NCI-H345 treated with DMSO at 0.1 percent for 48 hours (cell line): ENCODE results near the gene GCK.

Experiments used
- DNase-seq: peaks from one replicate; lab custom pipeline; 2025; ENCODE audit not compliant: unreplicated experiment; lab: John Stamatoyannopoulos, UW

The GCK gene

DNA sequence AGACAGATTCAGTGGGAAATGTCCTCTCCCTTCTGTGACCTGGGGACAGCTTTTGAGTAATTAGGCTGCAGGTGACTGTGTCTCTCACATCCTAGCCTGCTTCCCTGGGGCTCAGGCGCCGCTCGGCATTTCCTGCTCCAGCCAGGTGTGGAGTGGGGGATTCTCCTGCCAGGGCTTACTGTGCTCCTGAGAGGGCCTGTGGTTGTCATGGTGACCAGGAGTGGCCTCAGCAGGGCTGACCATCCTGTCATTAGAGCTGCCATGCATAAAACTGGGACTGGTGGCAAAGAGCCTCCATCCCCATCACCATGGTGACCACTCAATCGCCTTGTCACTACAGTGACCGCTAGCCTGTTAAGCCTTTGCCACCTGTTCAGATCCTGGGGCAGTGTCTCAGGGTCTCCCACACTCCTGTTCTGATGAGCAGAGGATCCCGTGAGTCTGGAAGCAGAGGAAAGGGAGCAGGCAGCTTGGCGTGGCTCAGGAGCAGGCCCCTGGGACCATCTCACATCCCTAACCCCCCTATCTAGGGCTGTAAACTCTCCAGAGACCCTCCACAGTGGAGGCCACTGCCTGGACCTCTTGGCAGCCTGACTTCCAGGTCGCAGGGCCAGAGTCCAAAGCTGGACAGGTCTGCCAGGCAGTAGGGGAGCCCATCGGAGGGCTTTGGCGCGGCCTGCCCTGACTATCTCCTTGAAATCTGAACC lies at the start of gene GCK:
Gene GCK, minus strand, starts transcription at position 154 of the 707 bp plus-strand sequence. CDS start 486 bp downstream, outside the sequence.
- no peak for DNase-seq

GRCh38 chr7:44238116-44238695 lies 49.0 kb upstream of the GCK start:
- DNase-seq, result no peak

DNA sequence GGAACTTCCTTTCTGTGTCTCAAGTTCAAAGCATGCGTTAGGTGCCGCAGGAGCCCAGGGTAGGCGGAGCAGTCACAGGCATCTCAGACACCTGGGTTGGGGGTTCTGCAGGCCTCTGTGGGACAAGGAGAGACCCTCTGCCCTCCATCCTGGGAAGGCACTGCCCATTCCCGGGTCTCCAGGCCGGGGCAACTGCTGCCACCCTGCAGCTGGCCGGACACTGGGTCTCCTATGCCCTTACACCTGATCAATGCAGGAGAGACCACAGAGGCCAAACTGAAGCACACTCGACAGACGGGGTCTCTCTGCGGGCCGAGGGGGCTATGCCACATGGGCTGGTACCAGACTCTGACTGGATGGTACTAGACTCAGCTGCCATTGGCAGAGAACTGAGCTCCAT lies 48.5 kb upstream of the GCK start:
- no peak for DNase-seq

DNA sequence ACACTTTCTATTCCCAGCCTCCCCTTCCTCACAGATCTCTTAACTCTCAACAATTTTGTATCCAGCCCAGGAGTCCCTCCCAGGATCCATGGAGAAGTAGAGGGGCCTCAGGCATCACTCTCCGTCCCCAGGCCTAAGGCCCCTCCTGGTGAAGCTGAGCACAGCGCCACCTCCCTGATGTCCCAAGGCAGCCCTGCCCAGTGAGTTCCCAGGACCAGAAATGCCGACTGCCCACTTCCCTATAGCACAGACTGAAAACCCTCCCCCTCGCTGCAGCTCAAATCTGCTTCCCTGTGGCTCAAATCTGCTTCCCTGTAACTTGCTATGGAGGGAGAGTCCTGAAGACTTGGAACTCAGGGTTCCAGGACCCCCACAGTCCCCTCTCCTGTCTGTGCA lies 47.1 kb upstream of the GCK start:
- no peak for DNase-seq

- DNase-seq, result no peak
Measured at GRCh38 chr7:44235582-44236332, 46.5 kb upstream of the GCK start.

- DNase-seq, result no peak
Measured at GRCh38 chr7:44235066-44235465, 45.8 kb upstream of the GCK start.

- DNase-seq, result no peak
Measured at GRCh38 chr7:44232901-44233715, 43.9 kb upstream of the GCK start.

DNA sequence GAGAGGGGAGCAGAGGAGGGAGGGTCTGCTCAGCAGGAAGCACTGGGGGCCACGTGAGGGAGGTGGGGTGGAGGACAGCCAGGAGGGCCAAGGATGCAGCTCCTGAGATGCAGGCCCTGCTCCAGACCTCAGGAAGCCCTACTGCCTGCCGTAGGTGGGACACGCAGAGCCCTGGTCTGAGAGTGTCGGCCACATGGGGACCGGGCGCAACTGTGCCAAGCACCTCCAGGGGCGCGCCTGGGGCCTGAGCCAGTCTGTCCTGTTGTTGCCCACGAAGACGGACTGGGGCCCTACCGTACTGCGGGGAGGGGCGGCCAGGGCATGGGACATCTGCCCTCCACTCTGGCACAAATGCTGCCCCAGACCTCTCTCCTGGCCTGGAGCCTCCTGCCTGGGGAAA lies 43.2 kb upstream of the GCK start:
- DNase-seq, result no peak

GRCh38 chr7:44231088-44231487 lies 41.8 kb upstream of the GCK start:
- no peak for DNase-seq

DNA sequence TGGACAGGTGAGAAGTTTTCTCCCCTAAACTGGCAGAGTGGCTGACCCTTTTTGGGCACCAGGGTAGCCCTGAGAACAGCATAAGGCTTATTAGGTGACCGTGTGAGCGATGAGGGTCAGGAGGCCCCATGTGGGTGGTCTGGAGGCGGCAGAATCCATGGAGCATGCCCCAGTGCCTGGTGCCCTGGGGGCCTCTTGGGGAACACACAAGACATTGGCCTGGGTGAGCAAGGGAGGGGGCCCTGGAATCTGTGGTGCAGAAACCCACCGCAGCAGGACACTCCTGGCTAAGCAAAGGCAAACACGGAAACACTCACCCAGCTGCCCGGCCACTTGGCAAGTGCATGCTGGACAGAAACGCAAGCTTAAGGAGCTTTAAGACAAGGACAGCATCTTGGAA lies 41.0 kb upstream of the GCK start:
- DNase-seq, result no peak

GRCh38 chr7:44229546-44230105 lies 40.4 kb upstream of the GCK start:
- no peak for DNase-seq

DNA sequence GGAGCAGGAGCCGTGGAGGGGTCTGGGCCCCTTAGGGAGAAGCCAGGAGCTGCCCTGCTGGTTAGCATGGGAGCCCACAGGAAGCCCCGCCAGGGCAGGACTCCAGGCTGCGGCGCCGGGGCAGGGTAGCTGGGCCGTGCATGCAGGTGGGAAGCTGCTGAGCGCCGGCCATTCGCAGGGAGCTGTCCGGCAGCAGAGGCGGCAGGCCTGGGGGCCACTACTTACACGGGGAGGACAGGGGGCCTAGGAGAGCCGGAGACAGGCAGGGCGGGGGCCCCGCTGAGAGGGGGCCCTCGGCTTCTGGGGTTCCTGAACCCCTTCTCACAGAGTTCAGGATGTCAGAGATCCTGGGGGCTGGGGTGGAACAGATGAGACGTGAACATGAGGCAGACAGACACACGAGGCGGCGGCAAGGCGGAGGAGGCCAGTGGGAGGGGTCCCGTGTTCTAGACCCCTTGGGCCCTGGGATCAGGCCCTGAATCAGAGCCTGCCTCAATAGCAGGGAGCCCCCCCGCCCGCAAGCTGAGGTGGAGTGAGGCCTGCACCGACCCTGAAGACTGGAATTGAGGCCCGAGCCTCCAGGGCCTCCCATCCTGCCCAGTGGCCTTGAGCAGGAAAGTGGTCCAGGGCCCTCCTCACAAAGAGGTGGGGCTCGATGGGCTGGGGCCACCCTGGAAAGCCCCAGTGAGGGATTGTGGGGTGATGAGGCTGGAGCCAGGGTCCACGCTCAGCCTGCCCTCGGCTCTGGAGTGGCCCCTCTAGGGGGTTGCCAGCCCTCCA lies 39.5 kb upstream of the GCK start:
- no peak for DNase-seq

GRCh38 chr7:44227911-44228310 lies 38.7 kb upstream of the GCK start:
- DNase-seq, result no peak

- no peak for DNase-seq
Measured at GRCh38 chr7:44226396-44226753, 37.1 kb upstream of the GCK start.

DNA sequence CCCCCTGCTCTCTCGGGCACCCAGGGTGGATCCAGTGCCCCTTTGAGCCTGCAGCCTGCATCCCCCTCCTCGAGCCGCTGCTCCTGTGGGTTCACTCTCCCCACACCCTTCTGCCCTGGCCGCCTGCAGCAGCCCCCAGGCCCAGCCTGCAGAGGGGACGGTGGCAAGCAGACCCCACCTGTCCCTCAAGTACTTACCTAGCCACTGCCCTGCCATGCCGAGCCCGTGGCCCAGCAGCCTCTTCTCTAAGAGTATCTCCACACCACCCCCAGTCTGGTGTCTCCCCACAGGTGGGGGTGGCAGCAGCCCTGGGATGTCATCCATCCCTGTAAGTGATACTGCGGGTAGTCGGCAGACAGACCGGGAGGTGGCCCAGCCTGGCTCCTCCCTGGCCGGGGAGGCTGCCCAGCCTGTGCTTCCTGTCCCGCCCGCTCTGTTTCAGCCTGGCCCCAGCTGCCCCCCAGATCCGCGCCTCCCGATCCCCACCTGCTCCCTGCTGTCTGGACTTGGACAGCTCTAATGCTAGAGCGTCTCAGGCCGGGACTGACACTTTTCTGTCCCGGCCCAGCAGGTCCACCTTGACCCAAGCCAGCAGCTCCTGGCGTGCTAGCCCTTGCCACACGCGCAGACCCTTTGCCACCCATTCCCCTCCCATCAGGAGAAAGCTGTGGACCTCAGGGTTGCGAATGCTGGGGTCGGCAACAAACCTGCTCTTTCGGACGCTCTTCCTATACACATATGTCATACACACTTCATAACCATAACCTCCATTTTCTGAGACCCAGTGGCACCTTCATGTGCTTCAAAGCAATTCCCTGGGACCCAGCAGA lies 36.5 kb upstream of the GCK start:
- DNase-seq, result no peak

- no peak for DNase-seq
Measured at GRCh38 chr7:44224974-44225565, 35.8 kb upstream of the GCK start.

- DNase-seq, result peak; percentile 48
Measured at GRCh38 chr7:44224080-44224973, 35.1 kb upstream of the GCK start.
